OCI-LY7 (cell line): Measurements from ENCODE around the gene RUNX1. TPM values are rescaled to one million over a fixed set of nuclear protein-coding genes. Genes with fewer than 3 reads are reported as not detected.

ENCODE experiments used
- BruUV-seq: library from RNA; stranded (reverse); fragments of 400-500 nt; replicated peaks from 2 replicates; lab custom pipeline; 2021; lab: Mats Ljungman, UMichigan
- CTCF ChIA-PET: fragments of 300-600 bp; sonication (Branson Sonifier 250); formaldehyde crosslinking; loops from one replicate; lab custom pipeline; 2022; ENCODE audit warnings: antibody characterized with exemption; ENCODE audit not compliant: unreplicated experiment; lab: Charles Lee
- POLR2A ChIA-PET: fragments of 300-600 bp; sonication (Branson Sonifier 250); formaldehyde crosslinking; loops from one replicate; lab custom pipeline; 2022; ENCODE audit warnings: antibody characterized with exemption; lab: Charles Lee
- DNase-seq: peaks from one replicate; pipeline ENCODE4 v3.0.0-alpha.2; 2015; ENCODE audit warnings: low spot score
- H2AFZ ChIP-seq: fragments of 200-600 bp; sonication (generic), shearing (Covaris generic); 2 replicates; pipeline ENCODE4 v1.6.1; 2014; ENCODE audit warnings: mild to moderate bottlenecking, antibody characterized with exemption, low read length, moderate library complexity
- H3K27ac ChIP-seq: fragments of 200-600 bp; sonication (generic); 2 replicates; pipeline ENCODE4 v1.5.1; 2014; ENCODE audit warnings: mixed run types, low read depth, mild to moderate bottlenecking, moderate library complexity, low read length, inconsistent platforms; ENCODE audit not compliant: poor library complexity, severe bottlenecking
- H3K36me3 ChIP-seq: fragments of 200-600 bp; sonication (generic); 2 replicates; pipeline ENCODE4 v1.6.1; 2014; ENCODE audit warnings: mild to moderate bottlenecking, antibody characterized with exemption, low read length, moderate library complexity, mixed read lengths; ENCODE audit not compliant: insufficient read depth
- H3K4me1 ChIP-seq: fragments of 200-600 bp; sonication (generic); 2 replicates; pipeline ENCODE4 v1.5.1; 2014; ENCODE audit warnings: mild to moderate bottlenecking, low read length; ENCODE audit not compliant: insufficient read depth, poor library complexity, severe bottlenecking
- H3K4me2 ChIP-seq: fragments of 200-600 bp; sonication (generic); 2 replicates; pipeline ENCODE4 v1.6.1; 2014; ENCODE audit warnings: mild to moderate bottlenecking, low read length
- H3K4me3 ChIP-seq: fragments of 200-600 bp; sonication (generic); 2 replicates; pipeline ENCODE4 v1.5.1; 2014; ENCODE audit warnings: mild to moderate bottlenecking, low read depth, low read length; ENCODE audit not compliant: poor library complexity, severe bottlenecking
- H3K79me2 ChIP-seq: fragments of 200-600 bp; sonication (generic); 2 replicates; pipeline ENCODE4 v1.6.1; 2016; ENCODE audit warnings: low read depth, mild to moderate bottlenecking, low read length, moderate library complexity, mixed read lengths; ENCODE audit not compliant: insufficient read depth
- H3K9me2 ChIP-seq: fragments of 200-600 bp; sonication (generic); 2 replicates; pipeline ENCODE4 v1.6.1; 2016; ENCODE audit warnings: mild to moderate bottlenecking, low read length, mixed read lengths; ENCODE audit not compliant: insufficient read depth
- H3K9me3 ChIP-seq: fragments of 200-600 bp; sonication (generic); 2 replicates; pipeline ENCODE4 v1.6.1; 2014; ENCODE audit warnings: mild to moderate bottlenecking, mixed run types, low read length, mixed read lengths
- H4K20me1 ChIP-seq: fragments of 200-600 bp; sonication (generic); 2 replicates; pipeline ENCODE4 v1.6.1; 2014; ENCODE audit warnings: mild to moderate bottlenecking, antibody characterized with exemption, low read length, moderate library complexity, mixed read lengths; ENCODE audit not compliant: insufficient read depth
- CTCF ChIP-seq: fragments of 200-600 bp; sonication (generic); conservative IDR thresholded peaks from 2 replicates; pipeline ENCODE4 v1.5.1; 2014; ENCODE audit warnings: mild to moderate bottlenecking, antibody characterized with exemption, low read length, moderate library complexity, mixed read lengths
- EZH2phosphoT487 ChIP-seq: fragments of 200-600 bp; sonication (generic); IDR thresholded peaks from 2 replicates; pipeline ENCODE4 v1.6.1; 2018; ENCODE audit warnings: low read depth, borderline replicate concordance, mild to moderate bottlenecking, mixed run types, antibody characterized with exemption, low read length, moderate library complexity, mixed read lengths
- intact Hi-C: fragments of 100-400 bp; cut with micrococcal nuclease; formaldehyde crosslinking; loops from one replicate; pipeline ENCODE4 v1.10.0; 2022; ENCODE audit not compliant: unreplicated experiment
- total RNA-seq, 2 experiments: library from RNA; depleted of rRNA in 1 of 2; stranded (reverse); fragments of >200 nt in 1 of 2; shearing (Covaris generic) in 1 of 2; gene quantifications; 2 replicates each; pipeline ENCODE4 v1.2.3, GENCODE V29; 2014 to 2022

RUNX1 gene
- total RNA-seq, 2 experiments from 2014 or later, result 30.5 to 40.8 TPM

- DNase-seq, result no peak
- H3K79me2 ChIP-seq, result no peaks in the 10 kb centered on the region
- no peak overlapping the region for H2AFZ ChIP-seq
- H3K36me3 ChIP-seq, result peaks cover 64% of the 10 kb centered on the region
- CTCF ChIA-PET, result interaction anchor here (0.6 to 0.7 kb wide), 2 partner anchors 53 to 174 kb away, joined by 3 to 17 read pairs; no protein-coding TSS in a partner anchor
- no peaks in the 10 kb centered on the region for H3K9me2 ChIP-seq
- intact Hi-C loops, result no loop called here
- no peak overlapping the region for H3K4me3 ChIP-seq
- no peaks in the 10 kb centered on the region for H4K20me1 ChIP-seq
- TF ChIP-seq CTCF (no peak), EZH2phosphoT487 (no peak)
- H3K9me3 ChIP-seq, result no peaks in the 10 kb centered on the region
- POLR2A ChIA-PET, result interaction anchor here (0.7 kb wide), 1 partner anchor 161 kb away, joined by 3 read pairs; no protein-coding TSS in a partner anchor
- H3K4me2 ChIP-seq, result no peak overlapping the region
- H3K4me1 ChIP-seq, result no peaks in the 10 kb centered on the region
- no TSS peak for BruUV-seq
- no peak overlapping the region for H3K27ac ChIP-seq
Observed at GRCh38 chr21:34833465-34833864, 215.6 kb downstream of the RUNX1 start.

GRCh38 chr21:34830386-34831170 lies 218.5 kb downstream of the RUNX1 start:
- H3K9me3 ChIP-seq, result 0 out of 2 replicates have a peak, but pooled peaks cover 5% of the 10 kb centered on the region
- no TSS peak for BruUV-seq
- TF ChIP-seq EZH2phosphoT487 (no peak), CTCF (no peak)
- no peak for DNase-seq
- H3K4me1 ChIP-seq, result no peaks in the 10 kb centered on the region
- no peaks in the 10 kb centered on the region for H3K79me2 ChIP-seq
- H4K20me1 ChIP-seq, result no peaks in the 10 kb centered on the region
- POLR2A ChIA-PET, result interaction anchor here (0.5 kb wide), 1 partner anchor 15 kb away, joined by 3 read pairs; no protein-coding TSS in a partner anchor
- H3K27ac ChIP-seq, result no peak overlapping the region
- H3K4me2 ChIP-seq, result no peak overlapping the region
- H3K9me2 ChIP-seq, result no peaks in the 10 kb centered on the region
- H3K4me3 ChIP-seq, result no peak overlapping the region
- CTCF ChIA-PET, result no interaction called here
- no peak overlapping the region for H2AFZ ChIP-seq
- peaks cover 86% of the 10 kb centered on the region for H3K36me3 ChIP-seq
- intact Hi-C loops, result no loop called here
